ENCODE measurements around the gene ZNF215. TPM values are rescaled to one million over a fixed set of nuclear protein-coding genes. Genes with fewer than 3 reads are reported as not detected.

ZNF215 gene
- total and polyA plus RNA-seq, 2 experiments from 2014 or later, result 17.3 to 20.8 TPM

GRCh38 chr11:6920702-6921101 lies 5.5 kb upstream of the ZNF215 start, which contains the start of gene OR2D3:
TSS of gene OR2D3 (plus strand) at chr11:6921002. CDS start at chr11:6921002, 0 bp downstream.
- no peak within 1 kb of the TSS for H3K27ac Mint-ChIP-seq
- H3K36me3 Mint-ChIP-seq (ENCODE audit: low read depth), result no peaks in the 10 kb centered on the region; the same call in 2 of the 3 replicates
- Histone ChIP-seq H3K36me3 (ENCODE audit: insufficient read depth) (no peaks in the 10 kb centered on the region), H3K4me2 (no peak within 1 kb of the TSS), H2AFZ (no peak within 1 kb of the TSS), H3K9me2 (ENCODE audit: insufficient read depth) (no peaks in the 10 kb centered on the region), H3F3A (replicated peaks; ENCODE audit: low read depth) (no peaks in the 10 kb centered on the region), H3K79me2 (replicated peaks; ENCODE audit: insufficient read depth) (no peaks in the 10 kb centered on the region), H3K27me3 (ENCODE audit: insufficient read depth) (no peaks in the 10 kb centered on the region), H3K27ac (ENCODE audit: low read depth) (no peak within 1 kb of the TSS), H4K20me1 (replicated peaks; ENCODE audit: insufficient read depth) (no peaks in the 10 kb centered on the region), H3K4me3 (no peak within 1 kb of the TSS), H3K4me1 (ENCODE audit: insufficient read depth) (0 out of 2 replicates have a peak, but pooled peaks cover under 1% of the 10 kb centered on the region)
- TF ChIP-seq ZNF114 (CRISPR knock-in tag; IDR thresholded peaks at IDR 0.05), result no peak
- TF ChIP-seq ZNF331 (CRISPR knock-in tag; IDR thresholded peaks at IDR 0.05; ENCODE audit: low read depth), result no peak
- no peak for TF ChIP-seq NANOG (IDR thresholded peaks at IDR 0.05; ENCODE audit: borderline replicate concordance)
- TF ChIP-seq, protein P1, sequence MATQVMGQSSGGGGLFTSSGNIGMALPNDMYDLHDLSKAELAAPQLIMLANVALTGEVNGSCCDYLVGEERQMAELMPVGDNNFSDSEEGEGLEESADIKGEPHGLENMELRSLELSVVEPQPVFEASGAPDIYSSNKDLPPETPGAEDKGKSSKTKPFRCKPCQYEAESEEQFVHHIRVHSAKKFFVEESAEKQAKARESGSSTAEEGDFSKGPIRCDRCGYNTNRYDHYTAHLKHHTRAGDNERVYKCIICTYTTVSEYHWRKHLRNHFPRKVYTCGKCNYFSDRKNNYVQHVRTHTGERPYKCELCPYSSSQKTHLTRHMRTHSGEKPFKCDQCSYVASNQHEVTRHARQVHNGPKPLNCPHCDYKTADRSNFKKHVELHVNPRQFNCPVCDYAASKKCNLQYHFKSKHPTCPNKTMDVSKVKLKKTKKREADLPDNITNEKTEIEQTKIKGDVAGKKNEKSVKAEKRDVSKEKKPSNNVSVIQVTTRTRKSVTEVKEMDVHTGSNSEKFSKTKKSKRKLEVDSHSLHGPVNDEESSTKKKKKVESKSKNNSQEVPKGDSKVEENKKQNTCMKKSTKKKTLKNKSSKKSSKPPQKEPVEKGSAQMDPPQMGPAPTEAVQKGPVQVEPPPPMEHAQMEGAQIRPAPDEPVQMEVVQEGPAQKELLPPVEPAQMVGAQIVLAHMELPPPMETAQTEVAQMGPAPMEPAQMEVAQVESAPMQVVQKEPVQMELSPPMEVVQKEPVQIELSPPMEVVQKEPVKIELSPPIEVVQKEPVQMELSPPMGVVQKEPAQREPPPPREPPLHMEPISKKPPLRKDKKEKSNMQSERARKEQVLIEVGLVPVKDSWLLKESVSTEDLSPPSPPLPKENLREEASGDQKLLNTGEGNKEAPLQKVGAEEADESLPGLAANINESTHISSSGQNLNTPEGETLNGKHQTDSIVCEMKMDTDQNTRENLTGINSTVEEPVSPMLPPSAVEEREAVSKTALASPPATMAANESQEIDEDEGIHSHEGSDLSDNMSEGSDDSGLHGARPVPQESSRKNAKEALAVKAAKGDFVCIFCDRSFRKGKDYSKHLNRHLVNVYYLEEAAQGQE (IDR thresholded peaks at IDR 0.05; ENCODE audit: unreplicated experiment), result no peak
- TF ChIP-seq STAT1 (IDR thresholded peaks at IDR 0.05; ENCODE audit: unreplicated experiment), result no peak
- TF ChIP-seq EZH2 (IDR thresholded peaks at IDR 0.05; ENCODE audit: low read depth, unreplicated experiment), result no peak
- TF ChIP-seq CREB1 (CRISPR knock-in tag; IDR thresholded peaks at IDR 0.05; ENCODE audit: low read depth), result no peak
- TF ChIP-seq JUNB (IDR thresholded peaks at IDR 0.05; ENCODE audit: unreplicated experiment), result no peak
- TF ChIP-seq EZH2phosphoT487 (IDR thresholded peaks at IDR 0.05; ENCODE audit: unreplicated experiment), result no peak
- no peak for TF ChIP-seq POLR2AphosphoS5 (IDR thresholded peaks at IDR 0.05; ENCODE audit: low read depth)
- no peak for TF ChIP-seq CTCF (conservative IDR thresholded peaks at IDR 0.05; ENCODE audit: low read depth in 2 of 2)
- TF ChIP-seq, protein P2, sequence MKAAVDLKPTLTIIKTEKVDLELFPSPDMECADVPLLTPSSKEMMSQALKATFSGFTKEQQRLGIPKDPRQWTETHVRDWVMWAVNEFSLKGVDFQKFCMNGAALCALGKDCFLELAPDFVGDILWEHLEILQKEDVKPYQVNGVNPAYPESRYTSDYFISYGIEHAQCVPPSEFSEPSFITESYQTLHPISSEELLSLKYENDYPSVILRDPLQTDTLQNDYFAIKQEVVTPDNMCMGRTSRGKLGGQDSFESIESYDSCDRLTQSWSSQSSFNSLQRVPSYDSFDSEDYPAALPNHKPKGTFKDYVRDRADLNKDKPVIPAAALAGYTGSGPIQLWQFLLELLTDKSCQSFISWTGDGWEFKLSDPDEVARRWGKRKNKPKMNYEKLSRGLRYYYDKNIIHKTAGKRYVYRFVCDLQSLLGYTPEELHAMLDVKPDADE (IDR thresholded peaks at IDR 0.05), result no peak
- TF ChIP-seq ZNF462 (CRISPR knock-in tag; IDR thresholded peaks at IDR 0.05), result no peak
- H3K9me3 Mint-ChIP-seq, result no peaks in the 10 kb centered on the region
- no peak for DNase-seq (ENCODE audit: low spot score)
- no peak for ATAC-seq
- H3K4me1 Mint-ChIP-seq, result peaks cover 3% of the 10 kb centered on the region; the same call in 2 of the 3 replicates
- no peak within 1 kb of the TSS for H3K4me3 Mint-ChIP-seq
- no peaks in the 10 kb centered on the region for H3K27me3 Mint-ChIP-seq (ENCODE audit: insufficient read depth, low read depth, poor library complexity)
